Cerebellar cortex (tissue), 1 donor: ENCODE measurements around the gene VEGFB.
A peak's percentile ranks its signal among the peaks of the same experiment; 100 is the strongest.

Experiments
- DNase-seq: peaks from one replicate; pipeline ENCODE4 v3.0.0-alpha.2; 2015; ENCODE audit warnings: low spot score

The VEGFB gene

GRCh38 chr11:64284048-64284961, 49.9 kb downstream of the VEGFB start, which contains the start of gene BAD:
BAD (minus strand) TSS chr11:64284665; CDS start chr11:64284368, 297 bp downstream.
- DNase-seq, result peak; percentile 97

GRCh38 chr11:64284962-64285884, 50.8 kb downstream of the VEGFB start, which contains the start of gene GPR137:
GPR137 (plus strand) TSS chr11:64285848; CDS start chr11:64286525, 677 bp downstream.
- peak; percentile 77 for DNase-seq

- no peak for DNase-seq
Observed at GRCh38 chr11:64285885-64286800, 51.8 kb downstream of the VEGFB start.

- DNase-seq, result no peak
Observed at GRCh38 chr11:64286801-64287159, 52.4 kb downstream of the VEGFB start.

GRCh38 chr11:64287676-64288352, 53.4 kb downstream of the VEGFB start:
- DNase-seq, result no peak

- DNase-seq, result no peak
Observed at GRCh38 chr11:64288353-64288750, 54.0 kb downstream of the VEGFB start.
